GM21723 (cell line): Measurements from ENCODE around the gene PHF12.
"Not testable (repeated sequence)": the region's sequence is repeated elsewhere in the genome, so short reads cannot be mapped to it uniquely, and the experiment has no call there.

ENCODE experiments used
- ATAC-seq: cut with Tn5 transposase; IDR thresholded peaks from one replicate; pipeline ENCODE4 v1.9.1; 2021; ENCODE audit warnings: mild to moderate bottlenecking, moderate library complexity; ENCODE audit not compliant: unreplicated experiment

Gene PHF12

DNA sequence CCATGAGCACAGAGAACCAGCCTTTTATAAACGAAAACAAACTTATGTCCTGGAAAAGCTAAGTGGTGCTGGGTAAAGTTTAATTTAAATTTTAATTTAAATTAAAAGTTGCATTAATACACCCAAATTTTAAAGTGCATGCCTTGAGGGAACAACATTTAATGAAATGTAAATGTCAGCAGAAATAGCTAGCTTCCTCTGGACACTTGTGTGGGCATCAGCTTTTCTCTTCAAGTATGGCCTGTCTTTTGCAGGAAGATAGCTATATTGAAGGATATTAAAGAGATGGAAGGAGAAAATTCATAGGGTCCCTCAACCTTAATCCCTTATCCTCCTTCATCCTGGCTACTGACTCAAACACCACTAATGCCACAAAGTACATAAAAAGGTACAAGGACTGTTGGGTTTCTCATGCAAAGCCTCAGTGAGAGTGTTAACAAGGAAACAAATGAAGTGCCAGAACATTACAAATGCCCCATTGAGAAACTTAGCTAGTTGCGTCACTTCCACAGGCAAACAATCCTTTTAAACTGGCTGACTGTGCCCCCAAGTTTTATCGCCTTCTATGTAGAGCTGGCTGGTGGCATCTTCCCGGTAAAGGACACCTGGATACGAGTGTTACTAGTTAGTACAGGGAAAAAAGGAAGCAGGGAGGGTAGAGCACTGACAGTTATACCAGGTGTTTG lies 14.1 kb downstream of the PHF12 start:
- ATAC-seq: no peak

DNA sequence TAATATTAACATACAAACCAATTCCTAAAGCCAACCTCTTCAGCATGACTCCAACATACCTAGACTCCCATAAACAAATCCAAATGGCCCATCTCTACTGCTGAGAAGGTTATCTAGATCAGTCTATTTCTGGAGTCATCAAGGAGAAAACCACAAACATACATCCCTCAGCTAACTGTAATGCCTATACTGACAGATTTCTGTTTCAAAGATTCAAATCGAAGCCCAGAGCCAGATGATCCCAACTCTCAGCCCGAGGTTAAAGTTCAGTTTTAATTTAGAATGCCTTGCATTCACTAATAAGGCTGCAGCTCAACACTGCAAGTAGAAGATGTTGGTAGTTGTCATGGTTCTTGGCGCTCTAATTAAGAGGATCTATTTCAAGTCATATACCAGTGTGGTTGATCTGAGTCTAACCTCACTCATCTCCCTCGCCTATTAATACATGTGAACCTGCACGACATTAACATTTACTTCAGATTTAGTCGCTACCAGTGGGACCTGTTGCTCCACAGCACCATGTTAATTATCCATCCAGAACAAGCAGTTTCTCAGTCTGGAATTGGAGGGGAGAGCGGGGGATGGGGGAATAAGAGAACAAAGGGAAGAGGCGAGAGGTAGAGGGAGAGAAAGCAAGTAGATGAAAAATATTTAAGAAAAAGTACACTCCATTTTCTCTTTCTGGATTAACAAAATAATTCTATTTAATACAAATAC lies 15.4 kb downstream of the PHF12 start:
- ATAC-seq: no peak

DNA sequence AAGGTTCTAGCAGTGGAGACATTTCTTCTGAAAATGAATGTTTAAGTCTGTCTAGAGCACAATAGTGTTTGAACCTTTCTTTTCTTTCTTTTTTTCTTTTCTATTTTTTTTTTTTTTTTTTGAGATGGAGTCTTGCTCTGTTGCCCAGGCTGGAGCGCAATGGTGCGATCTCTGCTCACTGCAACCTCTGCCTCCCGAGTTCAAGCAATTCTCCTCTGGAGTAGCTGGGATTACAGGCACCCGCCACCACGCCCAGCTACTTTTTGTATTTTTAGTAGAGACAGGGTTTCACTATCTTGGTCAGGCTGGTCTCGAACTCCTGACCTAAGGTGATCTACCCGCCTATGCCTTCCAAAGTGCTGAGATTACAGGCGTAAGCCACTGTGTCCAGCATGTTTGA lies 16.8 kb downstream of the PHF12 start:
- not testable (repeated sequence) for ATAC-seq

DNA sequence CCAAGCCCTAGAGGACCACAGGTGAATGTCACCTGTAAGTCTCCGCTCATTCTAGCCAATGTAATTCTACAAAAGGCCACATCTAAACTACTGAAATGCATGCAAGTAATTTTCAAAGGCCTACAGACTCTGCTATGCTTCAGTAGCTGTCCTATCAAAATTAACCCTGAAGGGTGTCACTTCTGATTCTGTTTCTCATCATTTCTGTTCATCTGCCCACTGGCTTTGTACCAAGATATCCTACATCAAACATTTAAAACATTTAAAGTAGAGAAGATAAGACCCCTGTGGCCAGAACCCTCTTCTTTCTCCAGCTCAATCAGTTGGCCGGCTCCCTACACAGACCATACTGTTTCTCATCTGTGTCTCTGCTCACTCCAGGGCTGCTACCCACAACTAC lies 21.5 kb downstream of the PHF12 start:
- ATAC-seq: no peak

DNA sequence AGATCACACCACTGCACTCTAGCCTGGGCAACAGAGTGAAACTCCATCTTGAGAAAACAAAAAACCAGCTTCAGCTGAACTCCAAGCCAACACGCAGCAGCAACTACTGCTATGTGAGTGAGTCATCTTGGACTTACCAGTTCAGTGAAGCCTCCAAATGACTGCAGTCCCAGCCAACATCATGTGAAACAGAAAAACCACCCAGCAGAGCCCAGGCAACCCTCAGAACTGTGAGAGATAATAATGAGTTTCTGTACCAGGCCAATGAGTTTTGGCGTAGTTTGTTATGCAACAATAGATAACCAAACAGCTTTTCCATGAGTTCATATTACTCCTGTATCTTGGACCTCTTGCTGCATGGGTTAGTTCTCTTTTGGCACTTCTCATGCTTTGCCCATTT lies 23.3 kb downstream of the PHF12 start:
- ATAC-seq: no peak

DNA sequence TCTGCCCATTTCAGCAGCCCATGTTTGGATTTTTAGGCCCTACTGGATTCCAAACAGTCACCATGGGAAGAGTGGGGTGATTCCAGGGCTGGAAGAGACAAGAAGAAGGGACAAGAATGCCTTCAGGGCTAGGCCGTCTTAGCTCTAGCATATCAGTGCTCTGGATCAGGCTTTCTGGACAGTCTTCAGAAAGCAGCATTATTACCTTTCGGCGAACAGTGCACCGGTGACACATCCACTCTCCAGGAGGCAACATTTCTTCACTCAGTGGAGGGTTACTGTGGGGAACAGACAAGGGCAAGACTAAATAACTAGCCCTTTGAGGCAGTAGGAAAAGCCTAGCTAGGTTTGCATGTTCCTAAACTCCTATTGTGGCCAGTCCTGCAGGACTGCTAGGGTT lies 24.5 kb downstream of the PHF12 start:
- ATAC-seq: no peak

DNA sequence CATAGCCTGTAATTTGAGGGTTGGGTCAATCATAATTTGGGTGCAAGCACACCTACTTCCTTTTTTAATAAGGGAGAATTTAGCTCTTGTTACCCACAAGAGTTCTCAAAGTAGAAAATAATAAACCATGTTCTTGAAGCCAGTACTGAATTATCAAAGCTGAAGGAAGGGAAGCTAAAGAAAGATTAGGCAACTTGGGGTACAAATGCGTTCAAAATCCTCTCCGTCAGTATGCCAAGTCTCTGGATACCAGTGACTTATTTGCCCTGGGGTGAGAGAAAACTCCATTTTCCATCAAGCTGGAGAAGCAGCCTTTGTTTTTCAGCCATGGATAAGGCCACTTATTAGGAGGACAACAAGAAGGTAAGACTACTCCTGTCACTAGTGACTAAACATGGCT lies 25.0 kb downstream of the PHF12 start:
- no peak for ATAC-seq

DNA sequence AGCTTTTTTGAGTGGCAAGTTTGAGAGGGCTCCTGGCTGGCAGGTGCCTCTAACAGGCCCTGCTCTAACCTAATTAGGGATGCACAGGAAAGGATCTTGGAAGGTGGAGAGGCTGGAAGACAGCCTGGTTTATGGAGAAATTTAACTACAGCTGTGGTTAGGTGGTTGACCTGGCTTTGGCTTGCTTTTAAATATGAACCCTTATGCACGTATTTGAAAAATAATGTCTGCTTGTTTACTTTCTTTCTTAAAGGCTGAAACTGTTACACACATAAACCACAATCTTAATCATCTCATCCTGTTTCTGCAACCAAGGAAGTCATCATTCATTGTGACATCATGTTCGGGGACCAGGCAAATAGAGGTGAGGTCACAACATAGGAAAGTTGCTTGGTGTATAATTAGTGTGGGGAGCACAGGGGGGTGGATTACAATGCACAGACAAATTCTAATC lies 25.4 kb downstream of the PHF12 start:
- no peak for ATAC-seq

DNA sequence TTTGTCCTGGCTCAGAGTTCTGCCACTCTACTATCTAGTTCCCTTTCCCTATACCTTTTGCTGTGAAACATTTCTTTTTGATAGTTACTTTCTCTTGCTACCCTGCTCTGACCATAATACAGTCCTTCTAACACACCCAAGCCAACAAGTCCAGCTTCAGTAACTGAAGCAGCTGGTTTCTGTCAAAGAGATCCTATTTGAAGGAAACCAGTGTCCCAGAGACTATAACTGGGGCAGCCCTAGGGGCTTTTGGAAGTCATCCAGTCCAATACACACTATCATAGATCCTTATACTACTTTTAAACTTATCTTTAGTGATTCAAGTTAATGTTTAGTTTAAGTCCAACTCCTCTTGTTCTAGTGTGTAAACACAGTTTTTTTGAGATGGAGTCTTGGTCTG lies 31.1 kb downstream of the PHF12 start:
- no peak for ATAC-seq

DNA sequence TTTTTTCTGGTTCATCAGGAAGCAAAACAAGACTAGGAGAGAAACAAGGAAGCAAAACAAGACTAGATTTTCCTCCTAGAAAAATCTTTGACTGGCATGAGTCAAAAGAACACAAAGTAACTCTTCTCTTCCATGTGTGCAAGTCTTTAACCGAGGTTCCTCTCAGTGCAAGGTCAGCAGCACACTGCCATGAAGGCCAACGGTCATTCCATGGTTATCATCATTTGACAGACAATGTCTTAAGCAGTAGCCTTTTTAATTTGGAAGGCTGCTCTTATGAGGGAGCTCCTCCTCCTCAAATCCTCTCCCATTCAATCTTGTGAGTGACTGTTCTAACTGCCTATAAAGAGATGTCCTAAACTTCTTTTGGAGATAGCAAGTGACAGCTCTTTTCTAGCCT lies 33.0 kb downstream of the PHF12 start:
- no peak for ATAC-seq

DNA sequence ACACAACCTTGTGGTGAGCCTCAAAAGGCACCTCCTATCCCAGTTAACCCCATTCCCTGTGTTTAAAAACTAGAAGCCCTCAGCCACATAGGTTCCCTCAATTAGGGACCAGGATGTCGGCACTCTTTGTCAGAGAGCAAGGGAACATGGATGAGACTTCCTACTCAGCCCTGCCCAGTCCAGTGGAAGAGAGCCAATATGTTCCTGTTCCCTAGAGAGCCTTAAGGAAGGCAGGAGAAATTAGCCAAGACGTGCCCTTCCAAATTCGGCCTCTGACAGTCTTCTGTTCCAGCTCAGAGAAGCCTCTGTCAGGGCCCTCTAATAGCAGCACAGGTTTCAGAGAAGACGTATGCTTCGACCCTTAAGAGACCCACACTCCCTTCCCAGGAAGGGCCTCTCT lies 33.9 kb downstream of the PHF12 start:
- ATAC-seq: no peak

DNA sequence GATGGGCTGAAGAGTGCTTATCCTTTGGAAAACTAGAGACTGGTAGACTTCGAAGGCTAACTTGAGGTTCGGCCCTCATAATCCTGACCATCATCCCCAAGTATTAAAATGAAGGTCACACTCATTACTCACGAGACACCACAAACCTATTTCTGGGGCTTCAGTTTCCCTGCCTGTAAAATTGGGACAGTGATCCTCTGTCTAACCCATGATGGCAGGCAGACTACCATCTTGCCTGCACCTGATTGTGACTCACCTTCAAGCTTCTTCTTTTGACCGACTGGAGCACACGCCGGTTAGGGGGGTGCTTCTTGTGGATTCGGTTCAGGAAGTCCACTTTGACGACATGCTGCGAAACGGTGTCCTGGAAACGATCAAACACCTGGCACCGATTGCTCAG lies 34.3 kb downstream of the PHF12 start:
- no peak for ATAC-seq

DNA sequence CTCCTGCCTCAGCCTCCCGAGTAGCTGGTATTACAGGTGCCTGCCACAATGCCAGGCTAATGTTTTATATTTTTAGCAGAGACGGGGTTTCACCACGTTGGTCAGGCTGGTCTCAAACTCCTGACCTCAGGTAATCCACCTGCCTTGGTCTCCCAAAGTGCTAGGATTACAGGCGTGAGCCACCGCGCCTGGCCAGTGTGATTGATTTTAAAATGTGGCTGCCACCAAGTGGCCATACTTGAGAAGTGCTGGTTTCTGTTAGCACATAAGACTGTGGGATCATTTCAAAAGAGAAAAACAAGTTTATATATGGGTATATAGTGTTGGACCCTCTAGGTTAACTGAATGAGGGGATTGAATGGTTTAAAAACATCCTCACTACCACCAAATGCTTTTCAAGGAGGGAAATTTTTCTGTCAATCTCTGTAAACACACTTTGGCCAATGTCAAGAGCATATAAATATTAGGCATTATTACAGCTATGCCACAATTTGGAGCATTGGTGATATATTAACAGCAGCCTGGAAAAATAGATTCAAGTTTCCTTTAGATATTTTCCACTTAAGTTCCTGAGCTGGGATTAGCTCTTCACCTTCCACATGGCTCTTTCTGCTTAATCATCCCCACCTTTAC lies 34.9 kb downstream of the PHF12 start:
- ATAC-seq: no peak

DNA sequence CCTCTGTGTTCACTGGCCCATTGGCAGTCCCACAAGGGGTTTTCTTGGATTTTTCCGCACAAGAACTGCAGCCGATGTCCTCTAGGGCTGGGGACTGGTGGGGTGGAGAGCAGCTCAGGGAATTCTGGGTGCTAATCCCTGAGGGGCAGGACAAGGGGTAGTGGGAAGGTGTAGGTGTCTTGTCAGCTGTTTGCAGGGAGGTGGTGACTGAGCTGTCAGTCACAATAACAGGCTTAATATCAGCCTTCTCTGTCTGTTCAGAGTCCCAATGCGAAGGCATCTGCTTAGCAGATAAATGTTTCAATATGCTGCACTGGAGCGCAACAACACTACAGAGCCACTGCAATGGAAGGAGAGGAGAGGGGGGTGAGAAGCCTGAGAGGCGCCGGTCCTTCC lies 38.4 kb downstream of the PHF12 start:
- no peak for ATAC-seq

DNA sequence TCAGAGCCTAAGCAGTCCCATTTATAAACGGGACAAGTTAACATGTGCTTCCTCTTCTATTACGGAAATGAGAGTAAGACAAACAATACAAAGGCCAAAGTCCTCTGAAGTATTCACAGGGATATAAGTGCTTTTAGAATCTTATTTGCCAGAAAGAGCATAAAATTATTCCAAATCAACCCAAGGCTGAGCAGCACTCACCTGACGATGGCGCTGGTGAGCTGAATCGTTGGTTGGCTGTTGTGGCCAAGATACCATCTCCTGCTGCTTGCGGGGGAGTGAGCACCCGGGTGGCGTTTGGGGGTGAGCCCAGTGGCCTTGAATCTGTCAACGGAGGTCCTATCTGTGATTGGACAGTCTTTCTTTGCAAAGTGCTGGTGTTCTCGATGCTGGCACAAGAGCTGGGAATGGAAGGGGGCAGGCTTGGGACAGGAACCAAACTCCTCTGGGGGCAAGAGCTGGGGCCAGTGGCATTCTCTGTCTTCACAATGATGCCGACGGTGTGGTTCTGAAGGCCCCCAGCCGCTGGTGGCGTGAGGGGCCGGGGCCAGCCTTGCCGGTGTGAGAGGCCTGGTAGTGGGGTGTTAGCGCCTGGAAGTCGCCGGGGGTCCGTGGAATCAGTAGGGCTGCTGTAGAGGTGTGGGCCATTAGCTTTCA lies 38.9 kb downstream of the PHF12 start:
- ATAC-seq: no peak

DNA sequence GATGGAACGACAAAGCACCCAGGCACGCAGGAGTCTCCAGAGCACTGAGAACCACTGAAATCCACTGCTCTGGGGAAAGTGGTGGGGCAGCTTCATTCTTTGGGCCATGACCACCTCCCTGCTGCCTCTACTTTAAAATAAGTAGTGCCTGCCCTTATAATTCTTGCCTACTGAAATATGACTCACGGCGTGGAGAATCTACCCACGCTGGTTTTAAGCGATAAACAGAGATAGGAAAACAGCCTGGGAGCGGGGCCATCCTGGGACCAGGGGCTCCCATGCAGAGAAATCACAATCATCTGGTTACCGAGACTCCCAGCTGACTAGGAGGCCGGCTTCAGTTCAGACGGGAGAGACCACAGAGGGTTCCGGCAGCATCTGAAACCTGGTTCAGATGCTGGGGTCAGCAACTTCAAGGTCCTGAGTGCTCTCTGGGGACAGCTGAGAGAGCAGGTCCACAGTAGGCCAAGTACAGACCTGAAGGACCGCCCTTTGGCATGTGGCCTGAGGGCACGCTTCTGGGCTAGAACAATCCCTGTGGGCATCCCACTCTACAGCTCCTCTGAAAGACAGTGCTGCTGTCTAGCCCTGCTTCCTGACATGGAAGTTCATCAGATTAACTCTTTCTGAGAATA lies 39.8 kb downstream of the PHF12 start:
- ATAC-seq: no peak

DNA sequence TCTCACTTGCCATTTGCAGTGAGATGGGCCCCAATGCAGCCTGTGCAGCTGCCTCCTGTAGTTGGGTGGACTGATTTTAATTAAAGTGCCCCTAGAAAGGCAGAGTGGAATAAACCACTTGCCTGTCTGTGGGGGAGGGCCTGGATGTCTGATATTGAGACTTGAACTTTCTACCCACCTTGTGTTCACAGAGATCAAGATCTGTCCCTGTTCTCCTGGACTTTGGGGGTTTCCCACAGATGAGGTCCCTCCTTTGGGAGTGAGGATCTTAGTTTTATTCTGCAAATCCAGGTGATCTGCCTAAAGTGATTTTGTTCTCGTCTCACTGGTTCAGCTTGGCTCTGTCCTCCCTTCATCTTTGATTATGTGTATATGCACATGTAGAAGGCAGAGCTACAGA lies 40.8 kb downstream of the PHF12 start:
- ATAC-seq: no peak

DNA sequence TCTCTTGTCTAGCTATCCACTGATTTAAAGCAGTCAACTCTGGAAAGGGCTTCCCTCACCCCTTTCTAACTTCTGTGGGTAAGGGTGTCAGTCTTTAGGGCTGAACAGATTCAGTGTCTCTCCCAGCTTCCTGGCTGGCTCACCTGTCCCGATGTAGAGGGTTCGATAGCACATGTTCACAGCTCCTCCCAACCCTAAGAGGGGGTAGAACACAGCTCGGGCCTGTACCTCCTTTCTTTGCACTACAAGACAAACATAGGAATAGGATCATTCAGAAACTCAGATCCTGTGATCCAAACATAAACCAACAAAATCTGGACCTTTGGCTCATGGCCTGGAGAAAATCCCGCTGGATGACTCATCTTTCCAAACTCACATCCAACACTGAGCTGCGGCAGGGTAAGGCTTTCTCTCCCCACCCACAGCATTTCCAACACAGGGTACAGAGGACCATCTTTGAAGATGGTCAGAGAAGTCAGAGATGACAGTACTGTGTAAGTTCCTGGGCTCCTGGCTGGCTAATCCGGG lies 42.6 kb downstream of the PHF12 start:
- no peak for ATAC-seq

DNA sequence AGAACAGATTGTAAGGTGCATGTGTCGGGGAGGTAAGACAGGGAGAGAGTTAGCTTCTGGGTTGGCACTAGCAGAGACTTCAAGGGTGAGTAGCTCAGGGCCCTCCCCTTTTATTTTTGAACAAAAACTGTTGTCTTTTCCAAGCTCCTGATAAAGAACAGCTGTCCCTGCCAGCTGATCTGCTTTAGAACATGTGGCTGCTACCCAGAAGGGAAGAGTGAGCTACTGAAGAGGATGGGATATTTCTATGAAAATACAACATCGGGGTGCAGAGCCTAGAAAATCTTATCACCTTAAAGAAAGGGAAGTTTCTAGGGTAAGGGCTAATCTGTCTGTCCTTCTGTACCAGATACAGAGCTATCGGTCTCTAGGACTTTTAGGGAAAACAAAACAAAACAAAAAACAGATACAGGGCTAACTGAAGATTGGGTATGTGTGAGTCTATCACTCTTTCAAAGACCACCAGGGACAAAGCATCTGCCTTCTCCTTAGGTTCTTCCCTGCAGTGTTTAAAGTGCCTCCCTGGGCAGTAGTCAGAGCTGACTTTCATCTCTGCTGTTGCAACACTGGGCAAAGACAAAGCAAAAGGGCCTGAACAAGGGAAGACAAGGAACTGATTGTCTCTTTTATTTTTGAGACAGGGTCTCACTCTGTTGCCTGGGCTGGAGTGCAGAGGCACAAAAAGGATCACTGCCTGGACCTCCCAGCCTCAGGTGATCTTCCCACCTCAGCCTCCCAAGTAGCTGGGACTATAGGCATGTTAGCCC lies 43.4 kb downstream of the PHF12 start:
- no peak for ATAC-seq

DNA sequence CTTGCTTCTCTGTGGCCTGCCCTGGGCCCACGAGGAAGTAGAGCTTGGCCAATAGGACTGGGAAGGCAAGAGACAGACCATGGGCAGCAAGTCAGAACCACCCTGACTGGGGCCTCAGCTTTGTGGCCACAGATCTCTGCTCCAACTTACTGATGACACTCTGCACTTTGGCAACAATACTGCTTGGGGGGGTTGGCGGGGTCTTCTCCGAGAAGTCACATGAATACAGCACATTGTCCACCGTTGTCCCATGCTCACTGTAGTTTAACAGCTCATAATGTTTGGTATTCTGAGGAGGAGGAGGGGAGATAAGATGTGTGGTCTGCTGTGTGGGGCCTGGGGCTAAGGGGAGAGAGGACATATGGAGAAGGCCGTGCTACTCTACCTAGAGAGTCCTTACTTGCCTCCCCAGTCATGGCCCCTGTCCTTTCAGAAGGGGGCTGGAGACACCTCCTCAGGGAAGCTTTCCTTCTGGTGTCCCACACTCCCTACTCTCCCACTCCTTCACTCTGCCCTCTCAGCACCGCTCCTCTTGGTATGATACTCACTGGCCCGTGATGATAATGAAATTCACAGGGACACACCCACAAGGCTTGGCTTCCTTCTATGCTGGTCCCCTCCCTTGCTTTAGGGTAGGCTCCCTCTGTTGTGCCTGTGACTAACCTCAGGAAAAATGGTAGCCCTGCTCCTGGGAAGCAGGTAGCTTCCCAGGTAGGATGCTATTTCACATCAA lies 44.4 kb downstream of the PHF12 start:
- ATAC-seq: no peak
